Neural cell (in vitro differentiated cells): ENCODE measurements around the gene STX12.

ENCODE experiments used
- POLR2AphosphoS5 ChIP-seq: IDR thresholded peaks from 2 replicates; pipeline ENCODE4 v1.6.1; 2012
- TF ChIP-seq, protein P1 (sequence below): fragments of 450-650 bp; IDR thresholded peaks from 2 replicates; pipeline ENCODE4 v1.5.1; 2014; ENCODE audit warnings: antibody characterized with exemption, mild to moderate bottlenecking, moderate library complexity; ENCODE audit not compliant: poor library complexity, severe bottlenecking

DNA sequence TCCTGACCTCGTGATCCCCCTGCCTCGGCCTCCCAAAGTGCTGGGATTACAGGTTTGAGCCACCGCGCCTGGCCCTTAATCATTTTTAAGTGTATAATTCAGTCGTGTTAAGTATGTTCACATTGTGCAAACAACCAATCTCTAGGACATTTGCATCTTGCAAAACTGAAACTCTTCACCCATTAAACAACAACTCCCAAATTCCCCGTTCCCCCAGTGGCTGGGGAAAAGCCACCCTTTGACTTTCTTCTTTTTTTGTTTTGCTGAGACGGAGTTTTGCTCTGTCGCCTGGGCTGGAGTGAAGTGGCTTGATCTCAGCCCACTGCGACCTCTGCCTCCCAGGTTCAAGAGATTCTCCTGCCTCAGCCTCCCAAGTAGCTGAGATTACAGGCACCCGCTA is 92.8 kb downstream of the STX12 start:
- TF ChIP-seq, protein P1, sequence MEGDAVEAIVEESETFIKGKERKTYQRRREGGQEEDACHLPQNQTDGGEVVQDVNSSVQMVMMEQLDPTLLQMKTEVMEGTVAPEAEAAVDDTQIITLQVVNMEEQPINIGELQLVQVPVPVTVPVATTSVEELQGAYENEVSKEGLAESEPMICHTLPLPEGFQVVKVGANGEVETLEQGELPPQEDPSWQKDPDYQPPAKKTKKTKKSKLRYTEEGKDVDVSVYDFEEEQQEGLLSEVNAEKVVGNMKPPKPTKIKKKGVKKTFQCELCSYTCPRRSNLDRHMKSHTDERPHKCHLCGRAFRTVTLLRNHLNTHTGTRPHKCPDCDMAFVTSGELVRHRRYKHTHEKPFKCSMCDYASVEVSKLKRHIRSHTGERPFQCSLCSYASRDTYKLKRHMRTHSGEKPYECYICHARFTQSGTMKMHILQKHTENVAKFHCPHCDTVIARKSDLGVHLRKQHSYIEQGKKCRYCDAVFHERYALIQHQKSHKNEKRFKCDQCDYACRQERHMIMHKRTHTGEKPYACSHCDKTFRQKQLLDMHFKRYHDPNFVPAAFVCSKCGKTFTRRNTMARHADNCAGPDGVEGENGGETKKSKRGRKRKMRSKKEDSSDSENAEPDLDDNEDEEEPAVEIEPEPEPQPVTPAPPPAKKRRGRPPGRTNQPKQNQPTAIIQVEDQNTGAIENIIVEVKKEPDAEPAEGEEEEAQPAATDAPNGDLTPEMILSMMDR: no peak
- TF ChIP-seq POLR2AphosphoS5: no peak
